Measurements from ENCODE around the gene CAPN12. TPM values are rescaled to one million over a fixed set of nuclear protein-coding genes. Genes with fewer than 3 reads are reported as not detected.
"Not testable (repeated sequence)": the region's sequence is repeated elsewhere in the genome, so short reads cannot be mapped to it uniquely, and the experiment has no call there.

The CAPN12 gene
- total RNA-seq, 1 experiment from 2014 or later, result 58.5 TPM

DNA sequence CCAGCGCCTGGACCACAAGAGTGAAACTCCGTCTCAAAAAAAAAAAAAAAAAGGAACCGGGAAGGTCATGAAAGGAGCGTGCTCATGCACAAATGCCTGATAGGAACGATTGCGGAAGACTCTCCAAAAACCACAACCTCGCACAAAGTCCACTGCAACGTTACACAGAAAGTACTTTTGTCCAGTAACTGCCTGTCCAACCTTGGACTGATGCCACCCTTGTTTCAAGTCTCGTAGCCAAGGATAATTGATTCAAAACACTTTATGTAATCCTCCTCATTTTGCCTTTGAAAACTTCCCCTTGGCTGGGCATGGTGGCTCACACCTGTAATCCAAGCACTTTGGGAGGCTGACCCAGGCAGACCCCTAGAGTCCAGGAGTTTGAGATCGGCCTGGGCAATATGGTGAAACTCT is 15.3 kb upstream of the CAPN12 start:
- H3K4me3 ChIP-seq (ENCODE audit: low read depth in 2 of 2, low read length in 2 of 2), result no peak overlapping the region
- no peaks in the 10 kb centered on the region for H3K27me3 ChIP-seq (ENCODE audit: control insufficient read depth, insufficient read depth, low read length)
- in situ Hi-C loops (cut with HindIII; ENCODE audit: low pct_unique_long_range_greater_than_20kb, low sequenced_read_pairs), result no loop called here
- BruUV-seq (replicated peaks), result no TSS peak
- ATAC-seq (no peak), DNase-seq (ENCODE audit: low read depth, low spot score) (no peak)
- no peak overlapping the region for H3K27ac ChIP-seq (ENCODE audit: low read length)
- H3K9me3 ChIP-seq (ENCODE audit: control insufficient read depth, insufficient read depth, low read depth, low read length), result no peaks in the 10 kb centered on the region
- intact Hi-C loops (cut with micrococcal nuclease; ENCODE audit: unreplicated experiment), result no loop called here
- POLR2A ChIA-PET, result interaction anchor here (0.5 to 0.6 kb wide), 3 partner anchors 13 to 649 kb away, joined by 3 to 10 read pairs (median 3); no protein-coding TSS in a partner anchor
- CTCF ChIA-PET, result interaction anchor here (0.6 to 1.8 kb wide), 2 partner anchors 10 to 71 kb away, joined by 3 to 7 read pairs; no protein-coding TSS in a partner anchor
- no peaks in the 10 kb centered on the region for H3K36me3 ChIP-seq (ENCODE audit: control insufficient read depth, insufficient read depth, low read length)
- H3K4me1 ChIP-seq (ENCODE audit: control insufficient read depth, insufficient read depth, low read length), result no peaks in the 10 kb centered on the region
- TF ChIP-seq POLR2AphosphoS5 (IDR thresholded peaks at IDR 0.05; ENCODE audit: low read depth, low read length) (no peak), TCF7L2 (IDR thresholded peaks at IDR 0.05; ENCODE audit: low read depth, low read length) (no peak), SIN3A (IDR thresholded peaks at IDR 0.05; ENCODE audit: borderline replicate concordance, insufficient read depth, low read depth, low read length) (no peak), CTCF (IDR thresholded peaks at IDR 0.05) (no peak), REST (IDR thresholded peaks at IDR 0.05; ENCODE audit: insufficient read depth in 1 of 2, low read depth in 2 of 2, low read length in 1 of 2) (no peak)

DNA sequence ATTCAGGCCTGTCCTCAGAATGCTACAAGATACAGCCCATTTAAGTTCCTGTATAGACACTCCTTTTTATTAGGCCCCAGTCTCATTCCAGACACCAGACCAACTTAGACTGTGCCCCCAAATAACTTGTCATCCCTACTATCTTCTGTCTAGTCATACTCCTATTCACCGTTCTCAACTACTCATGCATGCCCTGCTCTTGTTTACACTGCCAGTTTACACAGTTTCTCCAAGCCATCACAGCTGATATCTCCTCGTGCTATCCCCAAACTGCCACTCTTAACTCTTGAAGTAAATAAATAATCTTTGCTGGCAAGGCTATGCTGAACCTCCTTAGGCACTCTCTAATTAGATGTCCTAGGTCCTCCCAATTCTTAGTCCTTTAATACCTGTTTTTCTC is 9.9 kb upstream of the CAPN12 start:
- in situ Hi-C loops (cut with HindIII; ENCODE audit: low pct_unique_long_range_greater_than_20kb, low sequenced_read_pairs); H3K4me3 ChIP-seq (ENCODE audit: low read depth in 2 of 2, low read length in 2 of 2); H3K9me3 ChIP-seq (ENCODE audit: control insufficient read depth, insufficient read depth, low read depth, low read length); POLR2A ChIA-PET; H3K27me3 ChIP-seq (ENCODE audit: control insufficient read depth, insufficient read depth, low read length); intact Hi-C loops (cut with micrococcal nuclease; ENCODE audit: unreplicated experiment); BruUV-seq (replicated peaks); H3K4me1 ChIP-seq (ENCODE audit: control insufficient read depth, insufficient read depth, low read length); H3K36me3 ChIP-seq (ENCODE audit: control insufficient read depth, insufficient read depth, low read length); H3K27ac ChIP-seq (ENCODE audit: low read length); CTCF ChIA-PET; DNase-seq (ENCODE audit: low read depth, low spot score); ATAC-seq: not testable (repeated sequence)

GRCh38 chr19:38753783-38754182 is 9.5 kb upstream of the CAPN12 start:
- H3K36me3 ChIP-seq (ENCODE audit: control insufficient read depth, insufficient read depth, low read length); H3K9me3 ChIP-seq (ENCODE audit: control insufficient read depth, insufficient read depth, low read depth, low read length); intact Hi-C loops (cut with micrococcal nuclease; ENCODE audit: unreplicated experiment); BruUV-seq (replicated peaks); ATAC-seq; H3K27me3 ChIP-seq (ENCODE audit: control insufficient read depth, insufficient read depth, low read length); in situ Hi-C loops (cut with HindIII; ENCODE audit: low pct_unique_long_range_greater_than_20kb, low sequenced_read_pairs); H3K4me3 ChIP-seq (ENCODE audit: low read depth in 2 of 2, low read length in 2 of 2); H3K27ac ChIP-seq (ENCODE audit: low read length); POLR2A ChIA-PET; H3K4me1 ChIP-seq (ENCODE audit: control insufficient read depth, insufficient read depth, low read length); CTCF ChIA-PET; DNase-seq (ENCODE audit: low read depth, low spot score): not testable (repeated sequence)
